HS-5 (cell line): ENCODE results near the gene G3BP2.
"Not testable (repeated sequence)": the region's sequence is repeated elsewhere in the genome, so short reads cannot be mapped to it uniquely, and the experiment has no call there.

Experiments
- DNase-seq: peaks from one replicate; pipeline ENCODE4 v3.0.0-alpha.2; 2012; ENCODE audit warnings: low read depth

G3BP2 gene

GRCh38 chr4:75683482-75684155, 10.4 kb upstream of the G3BP2 start:
- DNase-seq = no peak

DNA sequence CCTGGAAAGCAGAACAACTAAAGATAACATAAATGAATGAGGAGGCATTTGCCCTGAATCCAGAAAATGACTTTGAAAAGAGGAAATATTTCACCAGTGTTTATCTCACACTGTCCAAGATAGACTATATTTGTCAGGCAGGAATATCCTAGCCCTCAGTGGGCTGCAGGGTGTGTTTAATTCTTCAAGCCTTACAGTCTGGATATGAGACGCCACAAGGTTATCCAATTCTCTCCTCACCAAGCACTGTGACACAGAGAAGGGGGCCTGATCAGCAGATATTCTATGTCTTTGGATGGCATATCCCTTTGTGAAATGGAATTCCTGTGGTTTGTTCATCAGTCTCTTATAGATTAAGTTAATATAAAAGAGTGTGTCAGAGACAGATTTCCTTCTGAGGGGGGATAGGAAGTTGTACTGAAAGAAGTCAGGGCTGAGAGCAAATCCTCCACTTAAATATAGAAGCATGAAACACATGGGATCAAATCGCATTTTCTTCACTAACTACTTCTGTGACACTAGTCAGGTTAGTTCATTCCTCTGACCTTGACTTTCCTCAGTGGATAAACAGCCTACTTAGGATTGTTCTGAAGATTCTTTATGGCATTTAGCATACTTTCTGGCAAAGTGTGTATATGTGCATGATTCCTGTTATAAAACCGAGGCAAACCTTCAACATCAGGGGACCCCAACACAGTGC, 6.8 kb upstream of the G3BP2 start:
- no peak for DNase-seq

DNA sequence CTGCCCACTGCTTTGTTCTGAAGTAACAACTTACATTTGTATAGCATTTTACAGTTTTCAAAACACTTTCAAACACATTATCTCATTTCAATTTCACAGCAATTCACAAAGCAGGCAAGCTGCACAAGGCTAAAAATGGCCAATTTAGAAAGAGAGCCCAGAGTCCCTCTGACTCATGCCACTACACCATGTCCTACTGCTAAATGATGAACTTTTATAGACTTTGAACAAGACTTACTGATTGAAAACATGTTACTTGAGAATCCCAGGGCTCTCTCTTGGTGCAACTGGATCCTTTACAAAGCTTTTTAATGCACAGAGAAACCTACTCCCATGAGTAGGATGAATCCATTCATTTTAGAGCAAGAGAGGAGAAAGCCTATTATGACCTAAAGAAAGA, 5.8 kb upstream of the G3BP2 start:
- DNase-seq = no peak

DNA sequence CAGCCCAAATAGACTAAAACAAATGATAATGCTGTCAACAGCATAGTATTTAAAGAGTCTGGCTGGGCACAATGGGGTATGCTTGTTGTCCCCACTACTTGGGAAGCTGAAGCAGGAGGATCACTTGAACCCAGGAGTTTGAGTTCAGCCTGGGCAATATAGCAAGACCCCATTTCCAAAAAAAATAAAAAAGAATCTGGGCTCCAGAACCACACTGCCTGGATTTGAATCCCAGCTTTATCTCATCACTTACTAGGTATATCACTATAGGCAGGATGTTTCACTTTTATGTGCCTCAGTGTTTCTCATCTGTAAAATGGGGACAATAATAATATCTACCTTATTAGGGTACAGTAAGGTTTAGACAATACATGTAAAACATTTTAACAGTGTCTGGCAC, 5.3 kb upstream of the G3BP2 start:
- no peak for DNase-seq

GRCh38 chr4:75675004-75675531, 1.9 kb upstream of the G3BP2 start:
- no peak for DNase-seq

GRCh38 chr4:75673959-75674328, 733 bp upstream of the G3BP2 start:
- DNase-seq = no peak

DNA sequence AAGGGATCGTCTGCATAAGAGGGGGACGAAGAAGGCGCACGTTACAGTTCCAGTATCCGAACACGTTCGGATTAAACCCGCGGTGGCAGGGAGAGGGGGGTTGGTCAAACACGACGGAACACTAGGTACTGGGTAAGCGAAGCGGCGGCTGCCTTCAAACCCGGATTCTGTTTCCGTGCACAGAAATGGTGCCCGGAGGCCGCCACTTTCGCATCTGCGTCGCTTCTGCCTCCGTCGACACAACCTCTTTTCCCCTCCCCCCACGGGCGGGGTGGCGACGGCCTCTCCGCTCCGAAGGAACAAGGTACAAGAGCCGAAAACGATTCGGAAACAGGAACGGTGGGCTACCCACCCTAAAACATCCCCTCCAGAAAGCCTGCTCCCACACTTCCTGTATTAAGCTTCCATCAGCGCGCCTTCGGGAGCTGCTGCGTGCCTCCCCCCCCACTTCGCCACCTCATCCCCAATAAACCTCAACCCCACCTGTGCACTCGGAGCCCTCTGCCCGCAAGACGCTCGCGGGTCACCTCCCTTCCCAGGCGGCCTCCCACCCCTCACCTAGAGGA, 667 bp downstream of the G3BP2 start:
- no peak for DNase-seq

DNA sequence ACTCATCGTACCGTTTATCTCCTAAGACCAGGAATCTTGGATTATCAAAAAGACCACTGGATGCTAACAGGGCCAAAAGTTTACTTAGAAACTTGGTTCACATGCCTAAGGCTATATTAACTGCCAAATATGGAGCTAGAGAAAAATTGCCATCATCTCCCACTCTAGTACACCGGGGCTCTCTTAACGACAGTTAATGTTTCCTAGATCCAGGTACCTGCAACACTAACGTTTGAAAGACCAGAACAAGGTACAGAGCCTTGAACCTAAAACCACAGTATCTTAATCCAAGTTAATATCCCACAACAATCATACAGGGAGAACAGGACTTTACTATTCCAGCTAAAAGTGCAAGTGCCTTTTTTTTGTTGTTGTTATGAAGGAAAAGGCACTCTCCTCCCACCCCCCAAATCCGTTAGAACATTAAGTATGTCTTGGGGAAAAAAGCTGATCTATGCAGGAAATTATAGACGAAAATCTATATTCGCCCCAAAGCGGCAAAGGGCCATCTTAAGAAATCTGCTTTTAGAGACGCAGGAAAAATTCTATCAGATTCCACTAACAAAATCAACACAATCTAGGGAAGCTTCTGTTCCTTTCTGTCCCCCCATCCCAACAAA, 1.3 kb downstream of the G3BP2 start:
- no peak for DNase-seq

DNA sequence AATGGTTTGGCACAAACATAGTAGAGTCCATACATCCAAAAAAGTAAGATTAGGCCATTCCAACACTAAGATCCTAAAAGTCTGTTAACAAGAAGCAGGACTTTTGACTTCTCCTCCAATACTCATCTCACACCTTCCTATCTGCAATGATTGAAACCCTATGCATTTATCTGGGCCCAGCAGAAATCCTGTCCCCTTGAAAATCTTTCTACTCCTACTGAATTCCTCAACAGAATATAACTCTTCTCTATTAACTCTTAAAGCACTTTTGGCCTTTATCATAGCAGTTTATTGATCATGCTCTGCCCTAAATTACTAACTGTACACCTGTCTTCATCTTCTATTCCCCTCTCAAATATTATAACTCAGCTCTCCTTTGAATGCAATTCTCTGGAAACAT, 4.6 kb downstream of the G3BP2 start:
- no peak for DNase-seq

DNA sequence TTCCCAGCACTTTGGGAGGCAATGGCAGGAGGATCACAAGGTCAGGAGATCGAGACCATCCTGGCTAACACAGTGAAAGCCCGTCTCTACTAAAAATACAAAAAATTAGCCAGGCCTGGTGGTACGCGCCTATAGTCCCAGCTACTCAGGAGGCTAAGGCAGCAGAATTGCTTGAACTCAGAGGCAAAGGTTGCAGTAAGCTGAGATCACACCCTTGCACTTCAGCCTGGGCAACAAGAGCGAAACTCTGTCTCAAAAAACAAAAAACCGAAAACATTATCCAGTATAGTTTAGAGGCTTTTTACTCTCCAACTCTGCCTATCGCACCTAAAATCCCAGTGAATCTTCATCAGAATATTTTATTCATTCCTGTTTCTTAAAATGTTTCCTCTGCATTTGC, 5.6 kb downstream of the G3BP2 start:
- not testable (repeated sequence) for DNase-seq

GRCh38 chr4:75666299-75666698, 6.9 kb downstream of the G3BP2 start:
- DNase-seq = no peak

DNA sequence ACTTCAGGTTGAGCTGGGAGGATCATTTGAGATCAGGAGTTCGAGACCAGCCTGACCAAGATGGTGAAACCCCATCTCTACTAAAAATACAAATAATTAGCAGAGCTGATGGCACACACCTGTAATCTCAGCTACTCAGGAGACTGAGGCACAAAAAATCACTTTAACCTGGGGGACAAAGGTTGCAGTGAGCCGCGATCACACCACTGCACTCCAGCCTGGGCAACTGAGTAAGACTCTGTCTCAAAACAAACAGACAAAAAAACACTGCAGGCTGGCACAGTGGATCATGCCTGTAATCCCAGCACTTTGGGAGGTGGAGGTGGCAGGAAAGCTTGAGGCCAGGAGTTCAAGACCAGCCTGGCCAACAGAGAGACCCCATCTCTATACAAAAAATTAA, 8.6 kb downstream of the G3BP2 start:
- not testable (repeated sequence) for DNase-seq

GRCh38 chr4:75662626-75663025, 10.6 kb downstream of the G3BP2 start:
- no peak for DNase-seq

- DNase-seq = no peak
Observed at GRCh38 chr4:75660491-75660890, 12.7 kb downstream of the G3BP2 start.

DNA sequence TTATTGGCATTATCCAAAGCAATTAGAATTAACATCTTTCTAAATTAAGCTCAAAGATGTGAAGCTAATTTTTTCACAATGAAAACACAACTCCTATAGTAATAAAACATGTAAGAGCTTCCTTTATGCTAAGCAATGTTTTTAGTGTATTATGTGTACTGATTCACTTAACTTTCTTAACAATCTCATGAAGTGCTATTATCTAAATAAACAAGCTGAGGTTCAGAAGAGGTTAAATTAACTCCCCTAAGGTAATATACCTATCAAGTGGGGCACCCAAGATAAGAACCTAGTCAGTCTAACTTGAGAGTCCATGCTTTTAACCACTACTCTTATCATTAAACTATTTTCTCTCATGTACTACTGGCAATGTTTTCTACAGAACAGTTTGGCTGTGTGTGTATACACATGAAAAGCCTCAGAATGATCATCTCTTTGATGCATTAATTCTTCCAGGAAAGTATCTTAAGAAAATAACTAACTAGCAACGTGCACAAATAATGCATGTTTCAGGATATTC, 13.6 kb downstream of the G3BP2 start:
- no peak for DNase-seq

- no peak for DNase-seq
Observed at GRCh38 chr4:75658876-75659275, 14.3 kb downstream of the G3BP2 start.

DNA sequence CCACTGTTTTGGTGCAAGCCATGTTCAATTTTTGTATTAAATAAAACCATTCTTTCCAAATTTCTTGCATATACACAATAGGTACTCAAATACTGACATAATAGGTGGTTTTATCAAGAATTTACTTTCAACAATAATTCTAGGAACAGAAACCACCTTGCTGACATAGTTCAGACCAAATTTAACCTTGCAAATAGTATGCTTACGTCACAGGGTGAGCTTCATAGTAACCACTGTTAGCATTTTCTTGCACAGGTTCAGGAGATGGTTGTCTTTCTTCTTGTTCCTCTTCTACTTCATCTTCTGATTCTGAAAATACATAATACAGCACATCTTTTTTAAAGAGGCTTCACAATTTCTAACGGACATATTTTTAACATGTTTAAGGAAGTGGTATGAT, 17.6 kb downstream of the G3BP2 start:
- DNase-seq = no peak

GRCh38 chr4:75654905-75655304, 18.3 kb downstream of the G3BP2 start:
- no peak for DNase-seq

- DNase-seq = no peak
Observed at GRCh38 chr4:75653845-75654503, 19.2 kb downstream of the G3BP2 start.

DNA sequence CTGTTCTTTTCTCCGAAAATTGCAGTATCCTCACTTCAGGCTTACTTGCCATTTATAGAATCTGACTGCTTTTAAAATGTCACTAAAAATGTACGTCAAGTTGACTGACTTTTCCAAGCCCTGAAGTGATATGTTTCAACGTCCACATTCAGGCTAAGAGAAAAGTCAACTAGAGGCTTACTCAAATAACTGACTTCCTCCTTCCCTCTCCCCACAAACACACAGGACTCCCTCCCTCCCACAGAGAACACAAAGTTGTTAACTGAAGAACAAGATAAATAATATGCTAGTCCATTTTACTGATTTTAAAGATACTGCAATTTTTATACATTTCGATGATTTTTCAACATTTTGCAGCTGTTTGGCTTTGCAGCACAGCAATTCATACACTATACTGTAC, 29.1 kb downstream of the G3BP2 start:
- no peak for DNase-seq

DNA sequence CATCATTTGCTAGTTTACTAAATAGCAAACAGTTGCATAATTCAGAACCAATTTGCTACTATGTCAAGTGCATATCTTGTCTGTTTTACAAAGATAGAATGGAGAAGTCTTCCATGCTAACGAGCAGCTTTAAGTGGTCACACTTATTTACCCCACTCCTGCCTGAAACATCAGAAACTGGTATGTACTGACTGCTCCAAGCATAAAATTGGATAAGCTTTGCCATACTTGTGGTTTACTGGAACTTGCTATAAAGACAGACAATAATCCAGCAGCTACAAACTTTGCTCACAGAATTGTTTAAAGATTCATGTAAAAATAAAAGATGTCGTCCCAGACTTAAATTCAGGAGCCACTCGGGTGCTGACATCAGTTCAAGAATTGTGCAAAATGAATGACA, 29.6 kb downstream of the G3BP2 start:
- no peak for DNase-seq

- DNase-seq = no peak
Observed at GRCh38 chr4:75639124-75639695, 34.0 kb downstream of the G3BP2 start.
